Cortex of kidney (tissue), 1 donor: ENCODE data around the gene UBASH3B.

ENCODE experiments used
- DNase-seq: peaks from one replicate; lab custom pipeline; 2025; lab: John Stamatoyannopoulos, UW

Gene UBASH3B

GRCh38 chr11:122732342-122733315 lies 77.1 kb downstream of the UBASH3B start:
- no peak for DNase-seq

GRCh38 chr11:122733318-122733717 lies 77.8 kb downstream of the UBASH3B start:
- no peak for DNase-seq

GRCh38 chr11:122734848-122735496 lies 79.5 kb downstream of the UBASH3B start:
- no peak for DNase-seq

- no peak for DNase-seq
Observed at GRCh38 chr11:122737951-122738693, 82.6 kb downstream of the UBASH3B start.

- no peak for DNase-seq
Observed at GRCh38 chr11:122741613-122742300, 86.2 kb downstream of the UBASH3B start.

GRCh38 chr11:122742301-122743018 lies 86.9 kb downstream of the UBASH3B start:
- no peak for DNase-seq

- DNase-seq, result no peak
Observed at GRCh38 chr11:122743097-122743741, 87.7 kb downstream of the UBASH3B start.

GRCh38 chr11:122743949-122744348 lies 88.4 kb downstream of the UBASH3B start:
- DNase-seq, result no peak

- no peak for DNase-seq
Observed at GRCh38 chr11:122744357-122744756, 88.8 kb downstream of the UBASH3B start.

- no peak for DNase-seq
Observed at GRCh38 chr11:122745111-122745510, 89.6 kb downstream of the UBASH3B start.

GRCh38 chr11:122746050-122746478 lies 90.5 kb downstream of the UBASH3B start:
- DNase-seq, result no peak

- DNase-seq, result no peak
Observed at GRCh38 chr11:122746611-122747244, 91.2 kb downstream of the UBASH3B start.

GRCh38 chr11:122747351-122747781 lies 91.8 kb downstream of the UBASH3B start:
- DNase-seq, result no peak

- no peak for DNase-seq
Observed at GRCh38 chr11:122749005-122749687, 93.6 kb downstream of the UBASH3B start.

- no peak for DNase-seq
Observed at GRCh38 chr11:122750049-122750448, 94.5 kb downstream of the UBASH3B start.

- no peak for DNase-seq
Observed at GRCh38 chr11:122751292-122752070, 96.0 kb downstream of the UBASH3B start.

GRCh38 chr11:122754028-122754427 lies 98.5 kb downstream of the UBASH3B start:
- DNase-seq, result no peak

GRCh38 chr11:122754553-122755322 lies 99.2 kb downstream of the UBASH3B start:
- DNase-seq, result no peak
